H1 (cell line): ENCODE data around the gene RNF144A. TPM values are rescaled to one million over a fixed set of nuclear protein-coding genes. Genes with fewer than 3 reads are reported as not detected.

Source experiments
- CTCF ChIA-PET: fragments of 300-600 bp; sonication (Branson Sonifier 250); formaldehyde crosslinking; loops from one replicate; lab custom pipeline; 2021; ENCODE audit not compliant: partially characterized antibody; lab: Charles Lee
- POLR2A ChIA-PET: fragments of 300-600 bp; sonication (Branson Sonifier 250); formaldehyde crosslinking; loops from one replicate; lab custom pipeline; 2021; ENCODE audit warnings: inconsistent platforms; ENCODE audit not compliant: partially characterized antibody; lab: Charles Lee
- DNase-seq, 2 experiments: peaks; one replicate each; pipeline versions ENCODE4 v3.0.0 to v3.0.0-alpha.2; 2010 to 2022; ENCODE audit warnings: low spot score in 2 of 2, low read depth in 1 of 2, mixed read lengths in 1 of 2
- FAIRE-seq: peaks from 2 replicates; lab custom pipeline; 2011; peaks lifted over from hg19 to GRCh38; lab: Jason Lieb, UNC
- H2AFZ ChIP-seq: 2 replicates; pipeline ENCODE4 v1.8.1; 2012; ENCODE audit warnings: low read length, inconsistent platforms
- H2AK5ac ChIP-seq: 2 replicates; pipeline ENCODE4 v1.6.1; 2013; ENCODE audit warnings: low read depth, low read length
- H2BK120ac ChIP-seq: replicated peaks from 2 replicates; pipeline ENCODE3; 2013; ENCODE audit warnings: low read depth, low read length, inconsistent platforms
- H2BK12ac ChIP-seq: 2 replicates; pipeline ENCODE4 v1.6.1; 2013; ENCODE audit warnings: low read depth, low read length
- H2BK15ac ChIP-seq: 2 replicates; pipeline ENCODE4 v1.6.1; 2013; ENCODE audit warnings: low read length
- H2BK20ac ChIP-seq: 2 replicates; pipeline ENCODE4 v1.6.1; 2013; ENCODE audit warnings: low read length
- H2BK5ac ChIP-seq: 2 replicates; pipeline ENCODE4 v1.6.1; 2013; ENCODE audit warnings: low read depth, low read length
- H3K14ac ChIP-seq: 2 replicates; pipeline ENCODE4 v1.6.1; 2013; ENCODE audit warnings: inconsistent platforms; ENCODE audit not compliant: insufficient read length
- H3K18ac ChIP-seq: 2 replicates; pipeline ENCODE4 v1.6.1; 2013; ENCODE audit warnings: low read length; ENCODE audit errors: extremely low read depth
- H3K23ac ChIP-seq: 2 replicates; pipeline ENCODE4 v1.6.1; 2013; ENCODE audit warnings: inconsistent platforms; ENCODE audit not compliant: insufficient read length
- H3K23me2 ChIP-seq: 2 replicates; pipeline ENCODE4 v1.6.1; 2013; ENCODE audit warnings: low read depth, low read length
- H3K27ac ChIP-seq: 2 replicates; pipeline ENCODE4 v1.6.1; 2011; ENCODE audit warnings: low read depth, low read length, inconsistent platforms
- H3K27me3 ChIP-seq, 4 experiments: replicated peaks in 1 of 4; 1 replicate in 1 of 4; 2 replicates in 3 of 4; pipeline versions ENCODE4 v1.6.1 to v1.8.1; 2011 to 2013; ENCODE audit warnings: low read length in 3 of 4, mild to moderate bottlenecking in 3 of 4, inconsistent platforms in 2 of 4, mixed read lengths in 2 of 4, moderate library complexity in 1 of 4; ENCODE audit not compliant: control insufficient read depth in 3 of 4, insufficient read depth in 3 of 4; ENCODE audit errors: extremely low read depth in 1 of 4
- H3K36me3 ChIP-seq, 4 experiments: 2 replicates each; pipeline versions ENCODE4 v1.6.1 to v1.8.1; 2011 to 2013; ENCODE audit warnings: mild to moderate bottlenecking in 4 of 4, low read length in 3 of 4, moderate library complexity in 2 of 4, control low read depth in 1 of 4, inconsistent platforms in 1 of 4; ENCODE audit not compliant: insufficient read depth in 4 of 4, control insufficient read depth in 2 of 4
- H3K4ac ChIP-seq: replicated peaks from 2 replicates; pipeline ENCODE3; 2013; ENCODE audit warnings: low read length, low read depth, mixed read lengths, inconsistent platforms; ENCODE audit not compliant: insufficient read length
- H3K4me1 ChIP-seq, 4 experiments: replicated peaks in 1 of 4; 1 replicate in 1 of 4; 2 replicates in 3 of 4; pipeline versions ENCODE4 v1.6.1 to v1.8.1; 2011 to 2013; ENCODE audit warnings: low read length in 3 of 4, inconsistent platforms in 2 of 4, mixed read lengths in 1 of 4; ENCODE audit not compliant: insufficient read depth in 4 of 4, control insufficient read depth in 3 of 4
- H3K4me2 ChIP-seq, 2 experiments: 2 replicates each; pipeline versions ENCODE4 v1.6.1 to v1.8.1; 2011 to 2013; ENCODE audit warnings: low read depth in 2 of 2, low read length in 2 of 2, control low read depth in 1 of 2, inconsistent platforms in 1 of 2, mild to moderate bottlenecking in 1 of 2; ENCODE audit not compliant: insufficient read depth in 1 of 2
- H3K4me3 ChIP-seq, 4 experiments: fragments of 200-600, 300-600 bp in 1 of 4; sonication (generic), shearing (Covaris generic), sonication (Bioruptor Twin) in 1 of 4; 2 replicates each; pipeline versions ENCODE4 v1.5.1 to v1.8.1; 2011 to 2016; ENCODE audit warnings: low read length in 4 of 4, low read depth in 3 of 4, control low read depth in 2 of 4, inconsistent platforms in 2 of 4, mild to moderate bottlenecking in 2 of 4, mixed read lengths in 1 of 4, moderate library complexity in 1 of 4; ENCODE audit not compliant: insufficient read depth in 2 of 4; ENCODE audit errors: extremely low read depth in 1 of 4
- H3K56ac ChIP-seq: replicated peaks from 2 replicates; pipeline ENCODE3; 2013; ENCODE audit warnings: low read depth, mild to moderate bottlenecking, mixed read lengths, low read length, inconsistent platforms; ENCODE audit not compliant: insufficient read length
- H3K79me1 ChIP-seq: 2 replicates; pipeline ENCODE4 v1.6.1; 2013; ENCODE audit warnings: low read depth, low read length, control low read depth
- H3K79me2 ChIP-seq, 2 experiments: 2 replicates each; pipeline versions ENCODE4 v1.6.1 to v1.8.1; 2012 to 2013; ENCODE audit warnings: low read length in 2 of 2, mild to moderate bottlenecking in 2 of 2, inconsistent platforms in 1 of 2; ENCODE audit not compliant: insufficient read depth in 2 of 2, control insufficient read depth in 1 of 2
- H3K9ac ChIP-seq, 4 experiments: replicated peaks in 1 of 4; 1 replicate in 1 of 4; 2 replicates in 3 of 4; pipeline versions ENCODE4 v1.6.1 to v1.8.1; 2011 to 2013; ENCODE audit warnings: low read depth in 3 of 4, low read length in 3 of 4, control low read depth in 2 of 4, mild to moderate bottlenecking in 2 of 4, moderate library complexity in 2 of 4, inconsistent platforms in 1 of 4; ENCODE audit errors: extremely low read depth in 1 of 4
- H3K9me3 ChIP-seq, 2 experiments: 2 replicates each; pipeline versions ENCODE4 v1.6.1 to v1.8.1; 2012 to 2013; ENCODE audit warnings: mild to moderate bottlenecking in 2 of 2, moderate library complexity in 2 of 2, control low read depth in 1 of 2, inconsistent platforms in 1 of 2, low read depth in 1 of 2, low read length in 1 of 2, mixed read lengths in 1 of 2; ENCODE audit not compliant: insufficient read depth in 2 of 2
- H4K20me1 ChIP-seq, 2 experiments: replicated peaks in 1 of 2; 2 replicates each; pipeline versions ENCODE3 to v1.8.1; 2011 to 2013; ENCODE audit warnings: inconsistent platforms in 2 of 2, low read length in 2 of 2, mild to moderate bottlenecking in 1 of 2; ENCODE audit not compliant: insufficient read depth in 2 of 2, control insufficient read depth in 1 of 2
- H4K5ac ChIP-seq: 2 replicates; pipeline ENCODE4 v1.6.1; 2013; ENCODE audit warnings: low read length, low read depth, mixed read lengths, inconsistent platforms; ENCODE audit not compliant: insufficient read length
- H4K8ac ChIP-seq: 2 replicates; pipeline ENCODE4 v1.8.0; 2013; ENCODE audit warnings: mild to moderate bottlenecking, moderate library complexity, low read length, inconsistent platforms; ENCODE audit not compliant: insufficient read depth; ENCODE audit errors: extremely low read depth
- H4K91ac ChIP-seq: replicated peaks from 2 replicates; pipeline ENCODE3; 2013; ENCODE audit warnings: low read length, mixed read lengths, inconsistent platforms; ENCODE audit not compliant: insufficient read length
- CHD1 ChIP-seq: IDR thresholded peaks from 2 replicates; pipeline ENCODE4 v1.6.1; 2012; ENCODE audit warnings: low read depth, low read length, improper control_type of control experiment
- POLR2AphosphoS5 ChIP-seq: IDR thresholded peaks from 2 replicates; pipeline ENCODE4 v1.6.1; 2011; ENCODE audit warnings: low read depth, low read length
- TCF12 ChIP-seq: IDR thresholded peaks from 2 replicates; pipeline ENCODE4 v1.6.1; 2011; ENCODE audit warnings: low read depth, mild to moderate bottlenecking, low read length
- WGBS, 2 experiments: shearing (Covaris generic) in 1 of 2; methylation state at CpG; one replicate each; pipeline versions ENCODE4 v1.1.6 to v1.1.7; 2013 to 2015; ENCODE audit warnings: low lambda C conversion rate in 2 of 2, mixed read lengths in 2 of 2, inconsistent platforms in 1 of 2, low coverage in 1 of 2, missing lambda C conversion rate in 1 of 2; ENCODE audit not compliant: insufficient replicate concordance in 2 of 2, insufficient coverage in 1 of 2, insufficient read length in 1 of 2; ENCODE audit errors: extremely low coverage in 1 of 2, missing lambda C conversion rate in 1 of 2; 5-methylcytosine and 5-hydroxymethylcytosine counted together
- polyA plus RNA-seq, 7 experiments: library from polyadenylated mRNA; depleted of rRNA in 3 of 7; stranded (reverse) in 5 of 7; unstranded in 2 of 7; fragments of >200 nt in 5 of 7; fragments of 200-250 nt in 2 of 7; gene quantifications; 1 replicate in 5 of 7; 2 replicates in 1 of 7; 4 replicates in 1 of 7; pipeline versions ENCODE4 v1.2.1 to v1.2.3, GENCODE V29; 2011 to 2013; ENCODE audit warnings: missing spikeins in 2 of 7, mixed read lengths in 2 of 7
- total RNA-seq: library from RNA; stranded (reverse); fragmentation: NEBNext Ultra II Directional; extraction: Animal tissue kit (Norgen Biotek cat#: 25700); gene quantifications from 2 replicates; pipeline ENCODE4 v1.2.1, GENCODE V29; 2021

The RNF144A gene
- total and polyA plus RNA-seq, 2 of the 8 experiments (the other 6 are each of a cell fraction or from before 2014, with no cell fraction given) = 14.0 to 15.0 TPM

DNA sequence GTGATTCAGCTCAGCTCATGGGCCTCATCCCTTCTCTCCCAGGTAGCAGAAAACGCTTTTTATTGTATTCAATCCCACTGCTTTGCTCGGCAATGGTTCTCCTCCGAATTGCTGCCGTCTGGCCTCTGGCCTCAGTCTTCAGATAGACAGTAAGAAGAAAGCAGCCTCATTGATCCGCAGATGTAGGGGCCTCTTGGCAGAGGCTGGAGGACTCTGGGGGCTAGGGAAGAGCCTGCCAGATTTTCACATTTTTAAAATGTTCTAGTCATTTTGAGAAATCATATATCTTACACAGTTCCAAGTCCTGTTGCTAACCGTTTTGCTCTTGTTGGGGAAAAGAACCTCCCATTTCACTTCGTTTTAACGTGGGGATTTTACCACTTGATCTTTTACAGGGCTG, 123.3 kb downstream of the RNF144A start:
- H3K23ac ChIP-seq = no peak overlapping the region
- H3K27ac ChIP-seq = no peak overlapping the region
- no peak for DNase-seq
- H3K9me3 ChIP-seq = no peaks in the 10 kb centered on the region
- no peaks in the 10 kb centered on the region for H3K79me2 ChIP-seq
- no peak overlapping the region for H3K4me3 ChIP-seq
- no peak overlapping the region for H3K56ac ChIP-seq
- peaks cover 12% of the 10 kb centered on the region; the same call in 1 of the 2 replicates for H3K23me2 ChIP-seq
- H2BK12ac ChIP-seq = no peak overlapping the region
- no peak overlapping the region for H4K8ac ChIP-seq
- H4K91ac ChIP-seq = no peak overlapping the region
- H2BK15ac ChIP-seq = no peak overlapping the region
- no peak overlapping the region for H4K5ac ChIP-seq
- FAIRE-seq = no peak
- H3K4me1 ChIP-seq = no peaks in the 10 kb centered on the region
- no peaks in the 10 kb centered on the region for H3K27me3 ChIP-seq
- H2BK5ac ChIP-seq = no peak overlapping the region
- no peaks in the 10 kb centered on the region for H4K20me1 ChIP-seq
- H3K18ac ChIP-seq = no peak overlapping the region
- H2AK5ac ChIP-seq = no peak overlapping the region
- no peak overlapping the region for H3K4me2 ChIP-seq
- no peak overlapping the region for H2BK20ac ChIP-seq
- no peak overlapping the region for H2AFZ ChIP-seq
- TF ChIP-seq CHD1 (no peak), POLR2AphosphoS5 (no peak), TCF12 (no peak)
- POLR2A ChIA-PET = no interaction called here
- no peaks in the 10 kb centered on the region for H3K79me1 ChIP-seq
- H3K4ac ChIP-seq = no peak overlapping the region
- 82% methylated on average over 8 of the region's 8 CpGs; no CpG with 5 or more reads in 1 of the 2 experiments for WGBS, 2 experiments
- no peak overlapping the region for H2BK120ac ChIP-seq
- no peak overlapping the region for H3K9ac ChIP-seq
- no peak overlapping the region for H3K14ac ChIP-seq
- CTCF ChIA-PET = interaction anchor here (0.7 to 6.4 kb wide), 7 partner anchors 9 to 1588 kb away, joined by 3 to 115 read pairs (median 4); no protein-coding TSS in a partner anchor
- H3K36me3 ChIP-seq = peaks cover 0 to 4% (median 0%) of the 10 kb centered on the region in 4 experiments; a peak in 2 of 8 replicates
